ENCODE data around the gene SH3PXD2A. TPM values are rescaled to one million over a fixed set of nuclear protein-coding genes. Genes with fewer than 3 reads are reported as not detected.

The SH3PXD2A gene
- total and polyA plus RNA-seq, 12 donors, result 6.9 to 44.9 (median 34.4) TPM

DNA sequence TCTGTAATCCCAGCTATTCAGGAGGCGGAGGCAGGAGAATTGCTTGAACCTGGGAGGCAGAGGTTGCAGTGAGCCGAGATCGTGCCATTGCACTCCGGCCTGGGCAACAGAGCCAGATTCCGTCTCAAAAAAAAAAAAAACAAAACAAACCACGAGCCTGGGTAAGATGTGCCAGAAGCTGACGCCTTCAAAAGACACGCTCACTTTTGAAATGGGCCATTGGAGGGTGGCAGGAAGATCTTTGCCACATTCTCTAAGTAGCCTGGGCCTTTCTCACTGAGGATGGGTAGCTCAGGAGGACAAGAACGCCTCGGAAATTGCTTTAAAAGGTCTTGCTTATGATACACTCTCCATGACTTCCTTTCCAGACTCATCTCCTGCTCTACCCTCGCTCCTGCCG, 172.7 kb downstream of the SH3PXD2A start:
- intact Hi-C loops (cut with DNase I), result loop anchor here in 1 of 10 donors (5.0 kb wide), 1 partner anchor 80 kb away; no protein-coding TSS in a partner anchor
- 84 to 91% methylated on average over 12 of the region's 12 CpGs for WGBS, 2 donors
- Histone ChIP-seq H3K4me1 (peaks cover 0 to 32% (median 22%) of the 10 kb centered on the region in 9 donors), H3K27me3 (no peaks in the 10 kb centered on the region), H3K4me3 (no peak overlapping the region), H3K27ac (no peak overlapping the region), H3K36me3 (no peaks in the 10 kb centered on the region), H3K9me3 (no peaks in the 10 kb centered on the region)
- TF ChIP-seq CTCF (IDR thresholded peaks at IDR 0.05), result no peak
- ATAC-seq (no peak), DNase-seq (no peak)

DNA sequence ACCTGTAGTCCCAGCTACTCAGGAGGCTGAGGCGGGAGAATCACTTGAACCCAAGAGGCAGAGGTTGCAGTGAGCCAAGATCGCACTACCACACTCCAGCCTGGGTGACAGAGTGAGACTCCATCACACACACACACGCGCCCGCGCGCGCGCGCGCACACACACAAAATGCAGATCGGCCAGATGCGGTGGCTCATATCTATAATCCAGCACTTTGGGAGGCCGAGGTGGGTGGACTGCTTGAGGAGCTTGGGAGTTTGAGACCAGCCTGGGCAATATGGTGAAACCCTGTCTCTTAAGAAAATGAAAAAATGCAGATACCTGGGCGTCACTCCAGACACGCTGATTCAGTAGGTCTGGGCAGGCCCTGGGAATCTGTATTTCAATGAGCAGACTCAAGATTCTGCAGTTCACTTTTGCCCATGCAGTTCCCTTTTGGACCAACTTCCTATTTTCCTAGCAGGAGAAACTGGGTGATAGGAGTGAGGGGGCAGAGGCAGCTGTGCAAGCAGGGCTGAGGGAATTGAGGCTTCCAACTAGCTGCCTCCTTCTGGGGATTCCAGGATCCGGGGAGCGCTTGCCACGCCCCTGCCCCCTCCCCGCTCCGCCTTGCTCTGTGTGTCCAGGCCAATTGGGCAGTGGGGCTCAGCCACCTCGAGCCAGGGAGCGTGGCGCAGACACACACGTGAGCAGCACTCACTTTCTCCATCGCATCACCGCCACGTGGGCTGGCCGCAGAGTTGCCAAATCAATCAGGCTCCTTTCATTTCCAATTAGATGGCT, 173.6 kb downstream of the SH3PXD2A start:
- Histone ChIP-seq H3K4me1 (peaks cover 0 to 40% (median 25%) of the 10 kb centered on the region in 9 donors), H3K27ac (no peak overlapping the region), H3K36me3 (no peaks in the 10 kb centered on the region), H3K9me3 (no peaks in the 10 kb centered on the region), H3K4me3 (no peak overlapping the region), H3K27me3 (no peaks in the 10 kb centered on the region)
- DNase-seq (no peak), ATAC-seq (no peak)
- intact Hi-C loops (cut with DNase I), result loop anchor here in 1 of 10 donors (5.0 kb wide), 1 partner anchor 80 kb away; no protein-coding TSS in a partner anchor
- WGBS, 2 donors, result 90 to 94% methylated on average over 29 of the region's 29 CpGs
- TF ChIP-seq CTCF (IDR thresholded peaks at IDR 0.05), result no peak

GRCh38 chr10:103680869-103681236, 174.5 kb downstream of the SH3PXD2A start:
- H3K27ac ChIP-seq, result peak overlapping the region in 1 of 10 donors; percentile 34
- no peaks in the 10 kb centered on the region for H3K36me3 ChIP-seq
- no peaks in the 10 kb centered on the region for H3K27me3 ChIP-seq
- 86 to 87% methylated on average over 6 of the region's 6 CpGs for WGBS, 2 donors
- peaks cover 0 to 41% (median 29%) of the 10 kb centered on the region in 9 donors for H3K4me1 ChIP-seq
- intact Hi-C loops (cut with DNase I), result loop anchor here in 1 of 10 donors (5.0 kb wide), 1 partner anchor 79 kb away; no protein-coding TSS in a partner anchor
- no peak for TF ChIP-seq CTCF (IDR thresholded peaks at IDR 0.05)
- ATAC-seq (no peak), DNase-seq (no peak)
- H3K4me3 ChIP-seq, result no peak overlapping the region
- no peaks in the 10 kb centered on the region for H3K9me3 ChIP-seq

DNA sequence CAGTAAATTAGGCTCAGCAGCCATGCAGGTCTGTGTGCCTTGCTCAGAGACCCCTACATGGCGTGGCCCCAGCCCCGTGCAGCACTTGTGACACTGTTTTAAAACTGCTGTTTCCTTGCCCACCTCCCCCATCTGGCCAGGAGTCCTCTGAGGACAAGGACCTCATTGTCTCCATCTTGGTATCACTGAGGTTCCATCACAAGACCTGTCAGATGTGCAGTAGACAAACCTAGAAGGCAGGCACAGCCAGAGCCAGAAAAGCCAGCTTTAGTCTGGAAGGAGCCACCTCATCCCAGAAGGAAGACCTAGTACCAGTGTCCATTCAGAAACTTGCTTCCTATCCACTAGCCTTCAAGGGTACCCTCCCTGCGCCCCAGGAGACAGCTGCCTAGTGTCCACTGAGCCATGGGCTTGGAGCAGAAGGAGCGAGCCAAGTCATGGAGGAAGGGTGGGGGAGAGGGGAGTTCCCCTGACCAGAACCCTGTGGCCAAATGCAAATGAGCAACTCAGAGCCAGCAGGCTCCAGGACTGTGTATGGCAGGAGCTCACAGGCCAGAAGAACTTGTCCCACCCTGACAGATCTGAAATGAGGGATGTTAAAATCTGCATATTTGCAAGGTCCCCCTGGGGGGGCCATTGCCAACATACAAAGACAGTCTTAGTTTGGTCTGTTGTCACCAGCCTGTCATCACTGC, 176.1 kb downstream of the SH3PXD2A start:
- DNase-seq, result no peak
- peaks cover 0 to 6% (median 0%) of the 10 kb centered on the region in 9 donors for H3K36me3 ChIP-seq
- no peaks in the 10 kb centered on the region for H3K9me3 ChIP-seq
- peak overlapping the region in 9 of 10 donors; percentile 12 to 90 (median 82) for H3K27ac ChIP-seq
- intact Hi-C loops (cut with DNase I), result loop anchor here in 1 of 10 donors (5.0 kb wide), 1 partner anchor 62 kb away; no protein-coding TSS in a partner anchor
- H3K27me3 ChIP-seq, result no peaks in the 10 kb centered on the region
- TF ChIP-seq CTCF (IDR thresholded peaks at IDR 0.05), result no peak
- 78 to 91% methylated on average over 4 of the region's 4 CpGs for WGBS, 2 donors
- H3K4me3 ChIP-seq, result no peak overlapping the region
- peaks cover 0 to 45% (median 28%) of the 10 kb centered on the region in 9 donors for H3K4me1 ChIP-seq
- no peak for ATAC-seq

Data from heart right ventricle (tissue), 16 donors.